GM12878 (cell line): Measurements from ENCODE around the gene PARVA. TPM values are rescaled to one million over a fixed set of nuclear protein-coding genes. Genes with fewer than 3 reads are reported as not detected.

Experiments used
- ATAC-seq: fragments of 200-7000 bp; cut with Tn5 transposase; 3 replicates; pipeline ENCODE4 v1.9.1; 2020; ENCODE audit warnings: mild to moderate bottlenecking, moderate library complexity
- BruUV-seq: library from RNA; stranded (reverse); fragments of 400-500 nt; replicated peaks from 2 replicates; lab custom pipeline; 2021; lab: Mats Ljungman, UMichigan
- CTCF ChIA-PET: fragments of 300-600 bp; sonication (Branson Sonifier 250); formaldehyde crosslinking; extraction: SDS; loops from one replicate; lab custom pipeline; 2021; ENCODE audit warnings: inconsistent platforms; lab: Yijun Ruan, JAX
- POLR2A ChIA-PET: fragments of 350-600 bp; formaldehyde crosslinking; extraction: SDS; loops from one replicate; lab custom pipeline; 2021; ENCODE audit warnings: inconsistent platforms; lab: Charles Lee
- RAD21 ChIA-PET: fragments of 300-600 bp; sonication (Branson Sonifier 250); formaldehyde crosslinking; loops from one replicate; lab custom pipeline; 2023; ENCODE audit warnings: antibody characterized with exemption; ENCODE audit not compliant: unreplicated experiment; lab: Charles Lee
- SMC1A ChIA-PET: fragments of 300-600 bp; sonication (Branson Sonifier 250); formaldehyde crosslinking; loops from one replicate; lab custom pipeline; 2023; ENCODE audit not compliant: unreplicated experiment, uncharacterized antibody; lab: Charles Lee
- DNase-seq: peaks from one replicate; pipeline ENCODE4 v3.0.0-alpha.2; 2011; ENCODE audit warnings: low read depth, low spot score
- FAIRE-seq: peaks from 3 replicates; lab custom pipeline; 2011; peaks lifted over from hg19 to GRCh38; lab: Jason Lieb, UNC
- H2AFZ ChIP-seq: 2 replicates; pipeline ENCODE4 v1.6.0; 2011; ENCODE audit warnings: low read depth, low read length, control low read depth; ENCODE audit not compliant: control insufficient read depth
- H3K27ac ChIP-seq: 2 replicates; pipeline ENCODE4 v1.5.1; 2011; ENCODE audit warnings: control low read depth; ENCODE audit not compliant: control insufficient read depth, insufficient read depth
- H3K27me3 ChIP-seq, 2 experiments: replicated peaks in 1 of 2; 2 replicates each; pipeline versions ENCODE4 v1.6.0 to v1.6.1; 2011; ENCODE audit warnings: low read length in 1 of 2; ENCODE audit not compliant: control insufficient read depth in 2 of 2, insufficient read depth in 2 of 2
- H3K36me3 ChIP-seq, 2 experiments: 2 replicates each; pipeline ENCODE4 v1.5.1; 2011; ENCODE audit warnings: low read length in 1 of 2; ENCODE audit not compliant: control insufficient read depth in 2 of 2, insufficient read depth in 2 of 2
- H3K4me1 ChIP-seq: 2 replicates; pipeline ENCODE4 v1.6.1; 2011; ENCODE audit warnings: mild to moderate bottlenecking, low read length, moderate library complexity, mixed read lengths; ENCODE audit not compliant: control insufficient read depth, insufficient read depth
- H3K4me2 ChIP-seq: 2 replicates; pipeline ENCODE4 v1.6.0; 2011; ENCODE audit warnings: control low read depth; ENCODE audit not compliant: control insufficient read depth, insufficient read depth
- H3K4me3 ChIP-seq: fragments of 200-600 bp; sonication (generic); 2 replicates; pipeline ENCODE4 v1.5.1; 2016
- H3K79me2 ChIP-seq: 2 replicates; pipeline ENCODE4 v1.6.0; 2011; ENCODE audit warnings: low read length; ENCODE audit not compliant: control insufficient read depth, insufficient read depth
- H3K9ac ChIP-seq: 2 replicates; pipeline ENCODE4 v1.8.0; 2011; ENCODE audit warnings: low read length, control low read depth, mixed read lengths; ENCODE audit not compliant: control insufficient read depth, insufficient read depth
- H3K9me3 ChIP-seq: replicated peaks from 3 replicates; pipeline ENCODE4 v1.5.1; 2011; ENCODE audit warnings: mild to moderate bottlenecking, low read length; ENCODE audit not compliant: control insufficient read depth, insufficient read depth
- H4K20me1 ChIP-seq: 2 replicates; pipeline ENCODE4 v1.6.0; 2011; ENCODE audit not compliant: control insufficient read depth, insufficient read depth
- GATAD2B ChIP-seq: fragments of 450-650 bp; conservative IDR thresholded peaks from 2 replicates; pipeline ENCODE4 v1.6.1; 2017; ENCODE audit warnings: low read depth, mild to moderate bottlenecking, moderate library complexity
- HDGF ChIP-seq: fragments of 450-650 bp; IDR thresholded peaks from 2 replicates; pipeline ENCODE4 v1.6.1; 2016; ENCODE audit warnings: antibody characterized with exemption
- IRF5 ChIP-seq: fragments of 450-650 bp; IDR thresholded peaks from 2 replicates; pipeline ENCODE4 v1.6.1; 2017; ENCODE audit warnings: borderline replicate concordance
- NR2F1 ChIP-seq: fragments of 450-650 bp; conservative IDR thresholded peaks from 2 replicates; pipeline ENCODE4 v1.6.1; 2017; ENCODE audit warnings: mild to moderate bottlenecking
- RELA ChIP-seq: fragments of 450-650 bp; IDR thresholded peaks from 2 replicates; pipeline ENCODE4 v1.8.0; 2014; ENCODE audit warnings: borderline replicate concordance; ENCODE audit not compliant: partially characterized antibody
- WGBS: methylation state at CpG from one replicate; pipeline ENCODE4 v1.1.6; 2016; ENCODE audit warnings: low lambda C conversion rate; ENCODE audit not compliant: insufficient replicate concordance, insufficient coverage; ENCODE audit errors: missing lambda C conversion rate; 5-methylcytosine and 5-hydroxymethylcytosine counted together
- in situ Hi-C: fragments of 300-500 bp; cut with MboI; formaldehyde crosslinking; loops from 9 replicates; pipeline ENCODE4 v1.14.3; 2018; ENCODE audit warnings: mixed read lengths
- intact Hi-C: fragments of 100-400 bp; cut with micrococcal nuclease; formaldehyde crosslinking; loops from one replicate; pipeline ENCODE4 v1.14.2; 2022; ENCODE audit not compliant: unreplicated experiment
- polyA plus RNA-seq, 11 experiments: library from polyadenylated mRNA; depleted of rRNA in 4 of 11; unstranded in 6 of 11; stranded (reverse) in 5 of 11; fragments of >200 nt; fragmentation: Nextera tagmentation in 4 of 11; fragmentation: Illumina TruSeq in 1 of 11; extraction: Ambion mirVana in 4 of 11; extraction: Trizol in 1 of 11; gene quantifications; 1 replicate in 1 of 11; 2 replicates in 10 of 11; pipeline versions ENCODE4 v1.2.1 to v1.2.3, GENCODE V29; 2011 to 2016; ENCODE audit warnings: inconsistent platforms in 2 of 11, missing spikeins in 2 of 11, low read depth in 1 of 11
- total RNA-seq, 4 experiments: library from RNA; depleted of rRNA in 3 of 4; stranded (reverse); fragments of >200 nt in 3 of 4; fragmentation: Illumina TruSeq in 1 of 4; extraction: Trizol in 1 of 4; gene quantifications; 2 replicates each; pipeline versions ENCODE4 v1.2.1 to v1.2.3, GENCODE V29; 2013 to 2021
- TF ChIP-seq, protein P1 (sequence below): fragments of 150-350 bp; IDR thresholded peaks from 2 replicates; pipeline ENCODE4 v1.6.1; 2014; ENCODE audit warnings: mild to moderate bottlenecking, low read depth, low read length

PARVA gene
- total and polyA plus RNA-seq, 10 of the 15 experiments (the other 5 are each of a cell fraction or from before 2014, with no cell fraction given), result 0.01 to 0.44 (median 0.03) TPM; not detected in 7

DNA sequence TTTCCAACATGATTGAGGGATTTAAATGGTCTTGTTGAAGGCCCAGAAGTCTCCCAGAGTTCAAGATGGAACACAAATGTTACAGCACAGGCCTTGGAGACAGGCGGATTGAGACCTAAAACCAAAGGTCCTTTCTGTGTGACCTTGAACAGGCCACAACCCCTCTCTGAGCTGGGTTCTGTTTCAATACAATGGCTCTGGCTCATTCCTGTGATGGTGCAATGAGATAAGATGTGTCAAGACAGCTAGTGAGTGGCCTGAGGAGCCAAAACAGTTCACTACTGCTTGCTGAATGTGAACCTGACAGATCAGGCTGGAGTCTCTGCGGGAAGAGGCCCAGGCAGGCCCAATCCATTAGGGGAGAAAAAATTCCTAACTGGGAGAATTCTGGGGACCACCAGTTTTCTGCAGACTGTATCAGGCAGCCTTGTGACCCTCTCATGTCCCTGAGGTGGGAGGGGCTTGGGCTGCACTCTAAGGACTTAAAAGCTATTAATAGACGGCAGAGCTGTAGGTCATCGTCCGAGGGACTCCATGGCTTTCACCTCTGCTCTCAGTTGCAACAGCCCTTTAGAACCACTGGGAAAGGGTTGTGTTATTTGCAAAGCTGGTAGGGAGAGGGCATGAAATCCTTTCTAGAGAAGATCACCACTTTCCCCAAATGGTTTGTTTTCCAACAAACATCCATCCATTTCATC, 170.7 kb downstream of the PARVA start:
- no TSS peak for BruUV-seq
- 32% methylated on average over 5 of the region's 5 CpGs for WGBS
- DNase-seq, result no peak
- no peak for ATAC-seq
- in situ Hi-C loops (no loop called here), intact Hi-C loops (no loop called here)
- no peaks in the 10 kb centered on the region for H4K20me1 ChIP-seq
- H3K27ac ChIP-seq, result no peak overlapping the region
- H3K4me1 ChIP-seq, result no peaks in the 10 kb centered on the region
- FAIRE-seq, result no peak
- H3K9ac ChIP-seq, result no peak overlapping the region
- no peaks in the 10 kb centered on the region for H3K36me3 ChIP-seq
- no peaks in the 10 kb centered on the region; a peak in 1 of 4 replicates for H3K27me3 ChIP-seq
- ChIA-PET CTCF (no interaction called here), POLR2A (no interaction called here), SMC1A (no interaction called here), RAD21 (no interaction called here)
- no peaks in the 10 kb centered on the region for H3K79me2 ChIP-seq
- H3K4me3 ChIP-seq, result no peak overlapping the region
- H3K9me3 ChIP-seq, result no peaks in the 10 kb centered on the region
- TF ChIP-seq RELA (no peak), HDGF (no peak), NR2F1 (no peak), IRF5 (no peak), GATAD2B (no peak)
- TF ChIP-seq, protein P1, sequence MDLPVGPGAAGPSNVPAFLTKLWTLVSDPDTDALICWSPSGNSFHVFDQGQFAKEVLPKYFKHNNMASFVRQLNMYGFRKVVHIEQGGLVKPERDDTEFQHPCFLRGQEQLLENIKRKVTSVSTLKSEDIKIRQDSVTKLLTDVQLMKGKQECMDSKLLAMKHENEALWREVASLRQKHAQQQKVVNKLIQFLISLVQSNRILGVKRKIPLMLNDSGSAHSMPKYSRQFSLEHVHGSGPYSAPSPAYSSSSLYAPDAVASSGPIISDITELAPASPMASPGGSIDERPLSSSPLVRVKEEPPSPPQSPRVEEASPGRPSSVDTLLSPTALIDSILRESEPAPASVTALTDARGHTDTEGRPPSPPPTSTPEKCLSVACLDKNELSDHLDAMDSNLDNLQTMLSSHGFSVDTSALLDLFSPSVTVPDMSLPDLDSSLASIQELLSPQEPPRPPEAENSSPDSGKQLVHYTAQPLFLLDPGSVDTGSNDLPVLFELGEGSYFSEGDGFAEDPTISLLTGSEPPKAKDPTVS, result no peak
- no peak overlapping the region for H2AFZ ChIP-seq
- no peak overlapping the region for H3K4me2 ChIP-seq
